Measurements from ENCODE around the gene TUT7.
"Not testable (repeated sequence)": the region's sequence is repeated elsewhere in the genome, so short reads cannot be mapped to it uniquely, and the experiment has no call there.

TUT7 gene

DNA sequence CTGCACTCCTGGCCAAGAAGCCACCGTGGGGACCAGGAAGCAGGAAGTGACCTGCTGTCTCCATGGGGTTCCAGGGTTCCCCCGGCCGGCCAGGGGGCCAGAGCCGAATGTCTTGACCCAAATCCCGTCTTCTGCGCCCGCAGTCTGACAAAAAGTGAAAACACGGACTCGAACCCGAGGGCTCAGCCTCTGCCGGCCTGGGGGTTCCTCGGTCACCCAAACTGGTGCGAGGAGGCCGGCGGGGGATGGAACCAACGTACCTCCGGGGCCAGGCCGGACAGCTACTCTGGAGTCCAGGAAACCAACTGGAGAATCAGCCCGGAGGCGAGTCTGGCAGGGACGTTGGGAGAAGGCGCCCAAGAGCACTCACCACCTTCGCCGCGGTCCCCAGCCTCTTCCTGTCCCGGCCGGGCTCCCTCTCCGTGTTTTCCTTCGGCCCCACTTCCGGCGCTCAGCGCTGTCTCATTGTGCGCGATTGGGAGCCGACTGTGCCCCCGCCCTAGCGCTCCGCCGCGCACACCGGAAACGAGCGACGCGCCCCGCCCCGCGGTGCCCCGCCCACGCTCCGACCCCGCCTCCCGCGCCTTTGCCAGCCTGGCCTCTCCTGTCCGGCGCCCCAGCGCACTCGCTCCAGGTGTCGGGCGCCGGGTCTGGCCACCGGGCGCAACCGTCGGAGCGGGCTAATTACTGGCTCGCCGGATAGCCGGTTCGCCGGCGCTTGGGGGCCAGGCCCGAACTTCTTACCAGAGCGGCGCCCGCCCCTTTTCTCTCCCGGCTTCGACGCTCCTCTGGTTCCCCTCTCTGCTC lies at the start of gene TUT7:
TUT7 (minus strand) TSS at position 400 of the 807 bp plus-strand sequence. CDS start 1,211 bp downstream, outside the sequence.
- DNase-seq = peak; percentile 91

- DNase-seq = no peak
Measured at GRCh38 chr9:86402591-86402990, 48.4 kb upstream of the TUT7 start.

GRCh38 chr9:86396412-86396811 lies 42.2 kb upstream of the TUT7 start:
- no peak for DNase-seq

DNA sequence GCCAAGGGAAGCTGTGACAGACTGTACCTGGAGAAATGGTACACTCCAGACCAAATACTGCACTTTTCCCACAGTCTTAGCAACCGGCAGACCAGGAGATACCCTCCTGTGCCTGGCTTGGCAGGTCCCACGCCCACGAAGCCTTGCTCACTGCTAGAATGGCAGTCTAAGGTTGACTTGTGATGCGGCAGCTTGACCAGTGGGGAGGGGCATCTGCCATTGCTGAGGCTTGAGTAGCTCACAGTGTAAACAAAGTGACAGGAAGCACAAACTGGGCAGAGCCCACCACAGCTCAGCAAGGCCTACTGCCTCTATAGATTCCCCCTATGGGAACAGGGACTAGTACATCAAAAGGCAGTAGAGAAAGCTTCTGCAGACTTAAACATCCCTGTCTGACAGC lies 36.0 kb upstream of the TUT7 start:
- not testable (repeated sequence) for DNase-seq

GRCh38 chr9:86389628-86390027 lies 35.4 kb upstream of the TUT7 start:
- DNase-seq = no peak

DNA sequence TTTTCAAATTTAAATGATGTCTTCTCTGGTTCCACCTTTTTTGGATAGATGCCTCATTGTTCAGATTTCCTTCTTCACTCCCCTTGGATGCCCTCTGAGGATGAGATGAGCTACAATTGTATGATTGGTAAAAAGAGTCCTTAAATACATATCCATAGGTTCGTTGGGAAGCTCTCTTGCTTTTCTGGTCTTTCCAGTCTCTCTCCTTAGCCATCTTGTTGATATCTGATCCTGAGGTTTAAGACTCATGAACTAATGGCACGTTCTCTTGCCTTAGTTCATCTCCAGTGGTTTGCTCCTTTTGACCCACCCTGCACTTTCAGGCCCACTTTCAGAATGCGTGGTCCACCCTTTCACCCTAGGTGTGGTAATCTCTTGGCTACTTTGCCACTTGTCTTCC lies 33.2 kb upstream of the TUT7 start:
- DNase-seq = no peak

DNA sequence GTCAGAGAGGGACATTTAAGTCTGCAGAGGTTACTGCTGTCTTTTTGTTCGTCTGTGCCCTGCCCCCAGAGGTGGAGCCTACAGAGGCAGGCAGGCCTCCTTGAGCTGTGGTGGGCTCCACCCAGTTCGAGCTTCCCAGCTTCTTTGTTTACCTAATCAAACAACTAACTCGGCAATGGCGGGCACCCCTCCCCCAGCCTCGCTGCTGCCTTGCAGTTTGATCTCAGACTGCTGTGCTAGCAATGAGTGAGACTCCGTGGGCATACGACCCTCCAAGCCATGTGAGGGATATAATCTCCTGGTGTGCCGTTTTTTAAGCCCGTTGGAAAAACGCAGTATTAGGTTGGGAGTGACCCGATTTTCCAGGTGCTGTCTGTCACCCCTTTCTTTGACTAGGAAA lies 28.8 kb upstream of the TUT7 start:
- DNase-seq = not testable (repeated sequence)

GRCh38 chr9:86376016-86376415 lies 21.8 kb upstream of the TUT7 start:
- no peak for DNase-seq

DNA sequence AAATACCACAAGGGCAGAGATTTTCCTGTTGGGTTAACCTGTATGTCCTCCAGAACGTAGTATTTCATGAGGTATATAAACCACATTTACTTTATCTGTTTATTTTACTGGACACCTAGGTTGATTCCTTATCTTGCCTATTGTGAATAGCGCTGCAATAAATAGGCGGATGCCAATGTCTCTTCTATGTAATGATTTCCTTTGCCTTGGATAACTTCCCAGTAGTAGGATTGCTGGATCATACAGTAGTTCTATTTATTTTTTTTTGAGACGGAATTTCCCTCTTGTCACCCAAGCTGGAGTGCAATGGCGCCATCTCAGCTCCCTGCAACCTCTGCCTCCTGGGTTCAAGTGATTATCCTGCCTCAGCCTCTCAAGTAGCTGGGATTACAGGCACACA lies 15.6 kb upstream of the TUT7 start:
- DNase-seq = no peak

DNA sequence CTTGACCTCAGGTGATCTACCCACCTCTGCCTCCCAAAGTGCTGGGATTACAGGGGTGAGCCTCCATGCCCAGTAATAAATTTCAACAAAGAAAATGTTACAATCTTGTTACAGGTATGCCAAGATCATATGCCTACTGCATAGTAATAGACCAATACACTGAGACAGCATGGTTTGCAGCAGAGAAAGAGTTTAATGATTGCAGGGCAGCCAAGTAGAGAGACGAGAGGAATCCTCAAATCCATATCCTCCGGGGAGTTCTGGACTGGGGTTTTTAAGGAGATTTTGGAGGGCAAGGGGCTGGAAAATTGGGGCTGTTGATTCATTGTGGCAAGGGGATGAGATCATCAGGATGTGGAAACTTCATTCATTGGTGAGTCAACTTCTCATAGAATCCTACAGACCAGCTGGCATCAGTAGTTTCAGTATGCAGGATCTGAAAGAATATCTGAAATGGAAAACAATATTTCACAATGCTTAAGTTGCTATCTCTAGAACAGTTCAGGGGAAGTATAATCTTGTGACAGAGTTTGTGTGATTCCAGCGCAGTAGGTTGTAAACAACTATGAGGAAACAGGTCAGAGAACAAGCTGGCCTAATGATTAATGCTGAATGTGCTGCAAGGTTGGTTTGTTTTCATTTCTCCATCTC lies 14.8 kb upstream of the TUT7 start:
- peak; percentile 19 for DNase-seq

GRCh38 chr9:86361176-86361575 lies 7.0 kb upstream of the TUT7 start:
- no peak for DNase-seq

GRCh38 chr9:86359151-86359879 lies 5.1 kb upstream of the TUT7 start:
- no peak for DNase-seq

GRCh38 chr9:86356871-86357866 lies 3.0 kb upstream of the TUT7 start:
- no peak for DNase-seq

DNA sequence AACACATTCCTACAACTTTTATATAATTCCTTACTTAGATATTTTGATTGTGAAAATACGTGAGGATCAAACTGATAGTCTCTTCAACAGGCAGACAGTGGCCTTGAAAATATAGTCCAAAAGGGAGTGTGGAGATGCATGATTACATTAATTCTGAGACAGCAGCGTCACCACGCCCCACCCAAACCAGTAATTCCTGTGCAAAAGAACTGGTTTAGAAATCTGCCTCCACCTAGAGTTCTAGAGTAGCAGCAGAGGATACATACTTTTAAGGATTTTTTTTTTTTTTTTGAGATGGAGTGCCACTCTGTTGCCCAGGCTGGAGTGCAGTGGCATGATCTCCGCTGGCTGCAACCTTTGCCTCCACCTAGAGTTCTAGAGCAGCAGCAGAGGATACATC lies 1.6 kb upstream of the TUT7 start:
- no peak for DNase-seq

- no peak for DNase-seq
Measured at GRCh38 chr9:86354818-86355309, 654 bp upstream of the TUT7 start.

DNA sequence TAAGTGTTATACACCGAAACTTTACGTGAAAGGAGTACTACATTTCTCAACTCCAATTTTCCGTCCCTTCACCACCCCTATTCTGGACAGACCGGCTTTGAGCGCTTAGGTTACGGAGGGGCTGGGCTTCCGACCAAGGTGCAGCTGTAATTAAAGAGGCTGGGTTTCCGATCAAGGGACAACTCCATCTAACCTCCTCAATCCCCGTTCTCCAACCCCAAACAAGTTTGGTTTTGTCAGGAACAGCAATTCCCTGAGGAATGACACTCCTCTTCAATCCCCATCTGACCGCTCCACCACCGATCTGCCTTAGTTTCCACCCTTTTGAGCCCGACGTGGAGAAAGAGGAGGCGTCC lies 577 bp downstream of the TUT7 start:
- DNase-seq = no peak

GRCh38 chr9:86352440-86353077 lies 1.7 kb downstream of the TUT7 start:
- DNase-seq = no peak

DNA sequence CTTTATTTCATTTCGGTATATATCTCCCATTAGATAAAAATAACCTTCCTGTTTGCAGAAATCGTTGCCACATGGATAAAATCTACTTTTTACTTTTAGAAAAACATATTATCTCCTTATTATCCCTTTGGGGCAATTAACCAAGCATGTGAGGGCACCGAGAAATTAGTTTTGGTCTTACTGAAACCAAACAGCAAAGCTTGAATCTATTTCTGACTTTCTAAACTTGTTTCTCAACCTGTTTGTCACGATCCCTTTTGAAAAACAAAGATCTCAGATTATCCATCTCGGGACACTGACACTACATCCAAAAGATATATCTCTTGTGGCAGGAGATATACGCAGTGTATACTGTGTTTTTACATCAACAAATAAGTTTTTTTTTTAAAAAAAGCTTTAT lies 2.3 kb downstream of the TUT7 start:
- DNase-seq = no peak

DNA sequence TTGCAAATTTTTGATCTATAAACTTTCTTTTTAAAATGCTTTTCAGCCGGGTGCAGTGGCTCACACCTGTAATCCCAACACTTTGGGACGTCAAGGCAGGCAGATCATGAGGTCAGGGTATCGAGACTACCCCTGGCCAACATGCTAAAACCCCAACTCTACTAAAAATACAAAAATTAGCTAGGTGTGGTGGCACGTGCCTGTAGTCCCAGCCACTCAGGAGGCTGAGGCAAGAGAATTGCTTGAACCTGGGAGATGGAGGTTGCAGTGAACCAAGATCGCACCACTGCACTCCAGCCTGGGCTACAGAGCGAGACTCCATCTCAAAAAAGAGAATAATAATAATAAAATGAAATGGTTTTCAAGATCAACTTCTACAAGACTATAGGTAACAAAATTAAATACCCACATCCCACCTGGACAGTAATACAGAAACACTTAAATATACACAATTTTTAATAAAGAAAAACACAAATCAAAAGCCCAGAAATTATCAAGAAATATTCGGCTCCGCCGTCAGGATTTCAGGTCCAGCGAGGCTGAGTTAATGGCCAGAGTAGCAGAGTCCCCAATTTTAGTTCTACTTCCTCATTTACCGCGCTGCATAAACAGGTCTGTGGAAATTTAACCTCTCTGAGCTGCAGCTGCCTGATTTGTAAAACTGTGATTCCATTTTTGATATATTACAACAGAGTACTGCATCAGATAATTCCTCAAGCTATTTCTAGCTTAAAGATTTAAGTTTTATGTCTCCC lies 4.0 kb downstream of the TUT7 start:
- peak; percentile 17 for DNase-seq

GRCh38 chr9:86349271-86349670 lies 4.9 kb downstream of the TUT7 start:
- no peak for DNase-seq

DNA sequence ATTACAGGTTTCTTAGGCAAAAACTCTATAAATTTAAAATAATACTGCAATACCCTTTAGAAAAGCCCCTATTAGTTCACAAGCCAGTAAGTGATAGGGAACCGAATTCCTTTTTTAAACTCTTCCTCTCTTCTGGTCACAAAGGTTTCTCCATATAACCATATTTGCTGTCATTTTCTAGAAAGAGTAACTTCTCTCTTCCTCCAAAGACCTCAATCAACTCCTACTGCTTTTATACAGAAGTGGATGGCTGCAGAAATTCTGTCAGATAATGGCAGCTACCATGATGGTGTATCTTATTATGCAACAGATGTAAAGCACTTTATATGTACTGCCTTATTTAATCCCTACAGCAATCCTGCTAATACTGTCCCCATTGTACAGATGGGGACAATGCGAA lies 6.2 kb downstream of the TUT7 start:
- no peak for DNase-seq

All from CD4-positive, alpha-beta T cell treated with Interleukin-15 for 1 hour (primary cell).